Endometrial microvascular endothelial cells (primary cell): ENCODE measurements around the gene AFF1. TPM values are rescaled to one million over a fixed set of nuclear protein-coding genes. Genes with fewer than 3 reads are reported as not detected.
"Not testable (repeated sequence)": the region's sequence is repeated elsewhere in the genome, so short reads cannot be mapped to it uniquely, and the experiment has no call there.

Experiments used
- in situ Hi-C: cut with HindIII; loops from 2 replicates; pipeline ENCODE4 v1.10.0; 2017; ENCODE audit warnings: low sequenced_read_pairs, low pct_unique_long_range_greater_than_20kb; ENCODE audit errors: inconsistent ontology term
- total RNA-seq: library from RNA; depleted of rRNA; stranded (reverse); fragments of >200 nt; gene quantifications from one replicate; pipeline ENCODE4 v1.2.3, GENCODE V29; 2015; ENCODE audit errors: inconsistent ontology term

Gene AFF1
- total RNA-seq, 1 donor from 2014 or later: 40.8 TPM

DNA sequence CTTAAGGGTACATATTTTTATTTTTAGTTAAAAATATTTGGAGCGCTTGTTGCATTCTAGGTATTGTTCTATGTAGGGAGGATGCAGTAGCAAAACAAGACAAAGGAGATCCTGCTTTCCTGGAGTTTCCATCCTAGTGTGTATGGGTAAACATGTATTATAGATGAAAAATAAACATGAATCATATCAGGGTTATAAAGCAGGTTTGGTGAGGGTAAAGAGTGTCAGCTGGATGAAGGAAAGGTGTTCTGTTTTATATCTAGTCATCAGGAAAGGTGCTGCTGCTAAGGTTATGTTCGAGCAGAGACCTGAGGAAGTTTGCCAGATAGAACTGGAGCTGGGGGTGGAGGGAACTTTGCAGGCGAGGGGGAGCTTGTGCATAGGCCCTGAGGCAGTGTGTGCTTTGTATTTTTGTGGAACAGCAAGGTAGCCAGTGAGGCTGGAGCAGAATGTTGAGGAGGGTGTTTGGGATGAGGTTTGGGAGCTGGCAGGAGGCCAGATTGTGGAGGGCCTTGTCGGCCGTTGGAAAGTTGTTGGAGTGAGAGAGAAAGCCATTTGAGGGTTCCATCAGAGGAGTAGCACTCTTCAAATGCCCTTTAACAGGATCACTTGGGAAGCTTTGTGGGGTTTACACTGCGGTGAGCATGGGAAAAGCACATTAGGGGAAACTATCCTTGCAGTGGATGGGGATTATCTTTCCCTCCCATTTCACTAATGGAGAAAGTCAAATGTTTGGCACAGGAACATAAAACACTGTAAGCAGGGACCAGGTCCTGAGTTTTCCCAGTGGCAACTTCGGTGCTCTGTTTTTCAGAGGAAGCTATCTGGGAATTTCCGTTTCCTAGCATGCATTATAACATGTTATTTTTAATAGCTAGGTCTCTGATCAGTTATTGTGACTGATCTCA lies 35.9 kb downstream of the AFF1 start:
- in situ Hi-C loops: no loop called here

DNA sequence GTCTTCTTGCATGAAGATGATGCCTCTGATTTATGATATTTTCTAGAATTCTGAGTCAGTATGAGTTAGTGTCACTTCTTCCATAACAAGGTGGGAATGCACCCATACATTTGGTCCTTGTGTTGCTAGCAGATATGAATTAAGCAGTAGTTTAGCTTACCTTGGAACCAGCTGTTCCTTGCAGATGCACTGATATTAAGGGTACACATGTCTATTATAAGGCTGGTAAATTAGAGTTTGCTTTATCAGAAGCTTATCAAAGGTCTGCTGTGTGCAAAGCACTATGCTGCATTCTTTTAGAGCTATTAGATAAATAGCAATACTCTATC lies 36.5 kb downstream of the AFF1 start:
- in situ Hi-C loops: no loop called here

DNA sequence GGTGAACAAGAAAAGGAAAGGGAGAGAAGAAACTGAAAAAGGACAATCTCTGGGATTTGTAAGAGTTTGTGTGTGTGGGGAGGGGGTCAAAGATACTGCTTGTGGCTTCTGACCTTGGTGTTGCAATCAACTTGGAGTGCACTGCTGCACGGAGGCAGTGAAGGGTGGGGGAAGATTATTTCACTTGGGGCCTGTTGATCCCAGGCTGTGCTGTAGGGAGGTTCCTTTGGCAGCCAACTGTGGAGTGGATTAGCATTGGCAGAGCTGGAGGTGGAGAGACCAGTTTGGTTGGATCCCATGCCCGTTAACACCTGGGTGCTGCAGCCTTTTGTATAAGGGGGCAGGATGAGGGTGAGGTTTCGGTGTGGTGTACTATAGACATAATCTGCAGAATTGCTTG lies 38.2 kb downstream of the AFF1 start:
- in situ Hi-C loops: no loop called here

DNA sequence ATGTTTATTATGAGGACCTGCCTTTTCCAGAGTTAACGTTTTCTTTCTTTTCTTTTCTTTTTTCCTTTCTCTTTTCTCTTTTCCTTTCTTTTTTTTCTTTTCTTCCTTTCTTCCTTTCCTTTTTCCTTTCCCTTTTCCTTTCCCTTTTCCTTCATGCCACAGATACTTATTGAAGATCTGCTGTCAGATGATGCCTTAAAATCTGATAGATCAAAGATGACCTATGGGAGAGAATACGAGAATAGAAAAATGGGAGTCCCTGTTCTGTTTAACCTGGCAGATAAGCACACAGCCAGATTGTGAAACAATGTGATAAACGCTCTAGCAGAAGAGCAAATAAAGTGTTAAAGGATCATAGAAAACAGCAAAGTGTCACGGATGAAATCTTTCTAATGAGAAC lies 38.9 kb downstream of the AFF1 start:
- in situ Hi-C loops: no loop called here

DNA sequence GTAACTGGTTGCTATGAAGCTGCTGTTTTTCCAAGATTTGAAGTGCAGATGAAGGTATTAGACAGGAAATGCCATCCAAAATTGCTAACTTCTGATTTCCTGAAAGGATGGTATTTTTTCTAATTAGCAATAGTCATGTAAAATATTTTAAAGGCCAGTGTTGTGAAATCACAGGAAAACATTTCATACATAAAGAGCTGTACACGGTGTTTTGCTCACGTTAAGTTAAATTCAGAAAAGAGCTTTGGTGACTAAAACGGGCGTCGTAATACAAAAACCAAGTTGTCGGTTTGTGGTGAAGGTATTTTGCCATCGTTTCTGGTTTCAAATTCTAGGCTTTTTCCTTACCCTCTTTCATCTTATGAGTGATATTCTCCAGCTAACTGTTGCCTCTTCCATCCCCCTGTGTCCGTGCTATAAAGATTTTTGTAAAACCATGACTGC lies 39.8 kb downstream of the AFF1 start:
- in situ Hi-C loops: no loop called here

DNA sequence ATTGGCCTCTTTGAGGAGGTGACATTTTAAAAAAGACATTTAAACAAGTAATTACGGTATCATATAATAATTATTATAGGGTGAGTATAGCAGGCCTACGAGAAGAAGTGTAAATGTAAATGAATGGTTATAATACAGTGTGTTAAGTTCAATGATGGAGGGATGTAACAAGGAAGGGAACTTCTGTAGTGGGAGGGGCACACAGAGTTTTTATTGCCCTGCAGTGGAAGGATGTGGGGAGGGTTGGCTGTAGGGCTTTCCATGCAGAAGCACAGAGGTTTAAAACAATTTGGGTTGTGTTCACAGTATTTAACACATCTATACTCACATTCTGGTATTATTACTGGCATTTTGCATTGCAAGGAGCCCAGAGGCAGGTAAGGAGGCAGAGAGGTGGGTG lies 41.1 kb downstream of the AFF1 start:
- in situ Hi-C loops: no loop called here

DNA sequence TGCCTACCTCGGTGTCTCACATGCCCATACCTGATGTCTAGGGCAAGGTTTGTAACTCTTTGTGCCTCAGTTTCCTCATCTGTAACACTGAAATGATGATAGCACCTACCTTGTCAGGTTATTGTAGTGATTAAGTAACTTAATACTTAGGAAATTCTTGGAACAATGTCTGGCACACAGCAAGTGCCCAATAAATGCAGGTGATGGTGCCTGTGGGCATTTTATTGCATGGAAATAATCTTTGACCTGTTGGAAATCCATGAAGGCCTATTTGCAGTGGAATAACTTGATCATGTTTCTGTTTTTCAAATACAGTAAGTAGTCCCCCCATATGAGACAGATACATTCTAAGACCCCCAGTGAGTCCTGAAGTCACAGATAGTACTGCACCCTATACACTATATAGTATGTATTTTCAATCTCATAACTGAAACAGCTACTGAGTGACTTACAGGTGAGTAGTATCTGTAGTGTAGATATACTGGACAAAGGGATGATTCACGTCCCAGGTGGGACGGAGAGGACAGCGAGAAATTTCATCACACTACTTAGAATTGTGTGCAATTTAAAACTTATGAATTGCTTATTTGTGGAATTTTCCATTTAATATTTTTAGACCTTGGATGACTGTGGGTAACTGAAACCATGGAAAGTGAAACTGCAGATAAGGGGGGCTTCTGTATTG lies 42.1 kb downstream of the AFF1 start:
- in situ Hi-C loops: no loop called here

DNA sequence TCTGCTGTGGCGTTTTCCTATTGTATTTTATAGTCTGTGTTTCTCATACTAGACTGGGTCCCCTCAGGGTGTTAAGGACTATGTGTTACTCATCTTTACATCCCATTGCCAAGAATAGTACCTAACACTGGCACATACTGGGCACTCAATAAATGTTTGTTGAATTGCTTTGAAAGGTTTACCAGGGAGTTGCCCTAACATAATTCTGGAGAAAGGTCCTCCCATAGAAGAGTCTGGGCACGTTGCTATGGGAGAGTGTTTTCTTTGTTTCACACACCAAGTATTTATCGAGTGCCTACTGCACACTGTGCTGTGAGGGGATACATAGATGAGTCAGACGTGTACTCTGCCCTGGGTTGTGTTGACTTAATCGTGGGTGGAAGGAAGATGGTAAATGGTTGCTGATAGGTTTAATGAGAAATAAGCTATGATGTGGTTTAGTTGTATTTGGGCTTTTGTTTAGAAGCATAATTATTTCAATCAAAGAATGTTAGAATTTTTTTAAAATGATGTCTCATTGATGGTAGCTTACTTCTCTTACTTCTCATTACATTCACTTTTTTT lies 42.9 kb downstream of the AFF1 start:
- in situ Hi-C loops: no loop called here

DNA sequence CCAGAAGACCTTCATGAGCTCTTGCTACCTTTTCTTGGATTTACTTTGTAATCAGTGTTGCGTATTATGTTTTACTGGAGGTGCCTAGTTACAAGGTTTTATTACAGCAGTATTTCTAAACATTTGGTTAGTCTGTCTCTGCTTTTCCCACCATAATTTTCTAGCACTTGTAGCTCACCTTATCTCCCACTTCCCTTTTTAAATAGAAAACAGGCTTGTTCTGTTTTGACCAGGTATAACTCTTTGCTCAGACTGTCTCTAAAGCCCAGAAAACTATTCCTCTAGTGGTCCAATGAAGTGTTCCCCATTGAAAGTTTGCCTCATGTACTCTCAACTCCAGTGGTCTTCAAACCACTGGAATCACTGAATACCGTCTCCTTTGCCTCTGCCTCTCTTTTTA lies 43.9 kb downstream of the AFF1 start:
- in situ Hi-C loops: no loop called here

DNA sequence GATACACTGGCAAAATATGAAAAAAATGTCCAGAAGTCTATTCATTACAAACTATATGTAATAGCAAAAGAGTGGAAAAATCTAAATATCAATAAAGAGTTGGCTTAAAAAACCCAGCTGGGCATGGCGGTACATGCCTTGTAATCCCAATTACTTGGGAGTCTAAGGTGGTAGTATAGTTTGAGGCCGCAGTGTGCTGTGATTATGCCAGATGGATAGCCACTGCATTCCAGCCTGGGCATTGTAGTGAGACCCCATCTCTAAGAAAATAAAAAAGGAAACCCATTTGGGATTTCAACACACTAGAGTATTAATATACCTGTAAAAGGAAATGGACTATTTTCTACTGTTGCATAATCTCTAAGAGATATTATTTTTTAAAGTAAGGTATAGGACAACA lies 45.4 kb downstream of the AFF1 start:
- in situ Hi-C loops: no loop called here

DNA sequence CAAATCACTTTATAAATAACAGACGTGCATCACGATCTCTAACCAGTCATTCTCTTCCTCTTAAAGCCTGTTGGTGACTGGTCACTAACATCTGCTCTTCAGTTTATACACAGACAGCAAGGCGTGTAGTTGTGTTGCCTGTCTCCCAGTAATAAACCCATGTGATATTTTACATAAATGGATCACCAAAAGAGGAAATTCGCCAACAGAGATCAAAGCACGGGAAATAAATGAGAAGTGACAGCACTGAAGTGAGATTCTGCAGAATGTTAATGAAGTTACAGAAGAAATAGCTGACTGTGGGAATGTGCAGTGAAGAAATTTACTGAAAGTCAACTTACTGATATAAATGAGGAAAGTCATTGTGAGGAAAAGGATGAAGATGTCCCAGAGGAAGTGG lies 47.0 kb downstream of the AFF1 start:
- in situ Hi-C loops: no loop called here

DNA sequence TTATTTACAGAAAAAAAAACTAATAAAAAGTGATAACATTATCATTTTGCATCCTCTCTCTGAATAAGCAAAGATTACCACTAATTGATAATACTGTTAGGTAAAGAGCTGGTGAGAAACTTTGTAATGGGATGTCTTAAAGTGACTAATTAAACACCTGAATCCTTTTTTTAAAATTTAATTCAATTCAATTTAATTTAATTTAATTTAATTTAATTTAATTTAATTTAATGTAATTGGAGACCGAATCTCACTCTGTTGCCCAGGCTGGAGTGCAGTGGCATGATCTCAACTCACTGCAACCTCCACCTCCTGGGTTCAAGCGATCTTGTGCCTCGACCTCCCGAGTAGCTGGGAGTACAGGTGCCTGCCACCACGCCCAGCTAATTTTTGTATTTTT lies 51.0 kb downstream of the AFF1 start:
- in situ Hi-C loops: not testable (repeated sequence)

DNA sequence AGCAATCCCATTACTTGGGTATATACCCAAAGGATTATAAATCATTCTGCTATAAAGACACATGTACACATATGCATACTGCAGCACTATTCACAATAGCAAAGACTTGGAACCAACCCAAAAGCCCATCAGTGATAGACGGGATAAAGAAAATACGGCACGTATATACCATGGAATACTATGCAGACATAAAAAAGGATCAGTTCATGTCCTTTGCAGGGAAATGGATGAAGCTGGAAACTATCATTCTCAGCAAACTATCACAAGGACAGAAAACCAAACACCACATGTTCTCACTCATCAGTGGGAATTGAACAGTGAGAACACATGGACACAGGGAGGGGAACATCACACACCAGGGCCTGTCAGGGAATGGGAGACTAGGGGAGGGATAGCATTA lies 54.8 kb downstream of the AFF1 start:
- in situ Hi-C loops: not testable (repeated sequence)

DNA sequence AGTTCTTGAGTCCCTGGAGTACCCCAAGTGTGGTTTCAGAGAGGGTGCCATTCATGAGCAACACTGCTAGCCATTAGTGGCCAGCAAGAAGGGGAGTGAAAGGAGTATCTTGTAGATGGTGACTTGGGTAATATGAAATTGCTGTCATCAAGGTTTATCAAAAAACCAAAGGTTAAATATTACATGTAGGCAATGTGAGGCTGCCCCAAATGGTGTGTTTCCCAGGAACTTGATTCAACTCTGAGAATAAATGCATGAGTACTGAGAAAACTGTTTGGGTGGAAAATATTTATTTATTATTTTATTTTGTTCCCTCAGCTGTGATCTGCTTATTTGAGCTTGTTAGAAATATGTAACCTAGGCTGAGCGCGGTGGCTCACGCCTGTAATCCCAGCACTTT lies 55.7 kb downstream of the AFF1 start:
- in situ Hi-C loops: no loop called here

DNA sequence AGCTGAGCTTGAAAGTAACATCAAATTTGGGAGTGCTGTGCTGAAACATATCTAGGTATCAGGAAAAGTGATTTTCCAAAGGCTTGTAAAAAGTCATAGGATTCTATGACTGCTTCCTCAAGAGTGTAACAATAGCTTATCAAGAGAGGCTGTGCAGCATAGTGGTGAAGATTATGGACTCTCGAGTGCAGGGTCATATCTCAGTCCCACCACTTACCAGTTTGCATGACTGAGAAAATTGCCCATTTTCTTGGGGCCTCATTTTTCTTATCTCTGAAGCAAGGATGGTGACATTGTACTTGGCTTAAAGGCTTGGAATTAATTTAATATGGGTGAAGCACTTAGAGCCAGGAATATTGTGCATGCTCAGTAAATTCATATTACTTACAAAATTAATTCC lies 57.2 kb downstream of the AFF1 start:
- in situ Hi-C loops: no loop called here

DNA sequence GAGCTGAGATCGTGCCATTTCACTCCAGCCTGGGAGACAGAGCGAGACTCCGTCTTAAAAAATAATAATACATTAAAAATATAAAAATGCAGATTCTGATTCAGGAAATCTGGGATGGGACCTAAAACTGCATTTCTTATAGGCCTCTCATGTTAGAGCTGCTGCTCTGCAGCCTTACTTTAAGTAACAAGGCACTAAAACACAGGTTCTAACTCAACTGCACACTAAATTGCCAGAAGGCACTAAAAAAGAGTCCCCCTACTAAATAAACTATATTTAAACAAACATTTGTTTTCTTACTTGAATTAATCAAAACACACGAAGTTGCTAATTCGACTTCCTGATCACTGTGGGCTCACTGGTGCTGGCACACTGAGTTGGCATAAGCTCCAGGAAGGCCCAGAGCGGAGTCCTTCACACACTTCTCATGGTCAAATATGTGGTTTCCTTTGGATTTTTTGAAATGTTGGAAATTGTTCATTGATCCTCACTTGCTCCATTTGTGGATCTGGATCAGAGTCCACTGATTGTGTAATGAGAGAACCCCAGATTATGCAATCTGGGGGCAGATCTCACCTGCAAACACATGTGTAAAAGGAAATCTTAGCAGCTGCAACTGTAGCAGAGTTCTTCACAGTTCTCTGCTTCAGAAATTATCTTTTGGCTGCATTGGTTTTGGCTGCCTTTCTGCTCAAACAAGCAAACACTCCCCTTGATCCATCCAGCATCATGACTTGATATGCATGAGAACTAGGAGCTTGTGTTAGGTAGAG lies 59.3 kb downstream of the AFF1 start:
- in situ Hi-C loops: no loop called here

DNA sequence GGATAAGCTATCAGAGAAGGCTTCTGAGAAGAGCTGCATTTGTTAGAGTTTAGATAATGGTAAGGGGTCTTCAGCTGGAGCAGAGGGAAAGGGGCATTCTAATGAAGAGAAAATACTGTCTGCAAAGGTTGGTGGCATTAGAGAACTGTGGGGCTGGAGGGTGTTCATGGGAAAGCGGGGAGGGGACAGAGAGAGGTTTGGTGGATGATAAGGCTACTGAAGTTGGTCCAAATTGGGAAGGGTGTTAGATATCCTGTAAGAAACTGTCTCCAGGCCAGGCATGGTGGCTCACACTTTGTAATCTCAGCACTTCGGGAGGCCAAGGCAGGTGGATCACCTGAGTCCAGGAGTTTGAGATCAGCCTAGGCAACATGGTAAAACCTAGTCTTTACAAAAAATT lies 59.9 kb downstream of the AFF1 start:
- in situ Hi-C loops: no loop called here

DNA sequence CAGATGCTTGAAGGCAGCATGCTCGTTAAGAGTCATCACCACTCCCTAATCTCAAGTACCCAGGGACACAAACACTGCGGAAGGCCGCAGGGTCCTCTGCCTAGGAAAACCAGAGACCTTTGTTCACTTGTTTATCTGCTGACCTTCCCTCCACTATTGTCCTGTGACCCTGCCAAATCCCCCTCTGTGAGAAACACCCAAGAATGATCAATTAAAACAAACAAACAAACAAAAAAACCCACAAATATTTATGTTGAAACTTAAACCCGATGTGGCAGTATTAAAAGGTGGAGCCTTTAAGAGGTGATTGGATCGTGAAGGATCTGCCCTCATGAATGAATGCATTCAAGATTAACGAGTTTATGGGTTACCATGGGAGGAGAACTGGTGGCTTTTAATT lies 61.7 kb downstream of the AFF1 start:
- in situ Hi-C loops: not testable (repeated sequence)

DNA sequence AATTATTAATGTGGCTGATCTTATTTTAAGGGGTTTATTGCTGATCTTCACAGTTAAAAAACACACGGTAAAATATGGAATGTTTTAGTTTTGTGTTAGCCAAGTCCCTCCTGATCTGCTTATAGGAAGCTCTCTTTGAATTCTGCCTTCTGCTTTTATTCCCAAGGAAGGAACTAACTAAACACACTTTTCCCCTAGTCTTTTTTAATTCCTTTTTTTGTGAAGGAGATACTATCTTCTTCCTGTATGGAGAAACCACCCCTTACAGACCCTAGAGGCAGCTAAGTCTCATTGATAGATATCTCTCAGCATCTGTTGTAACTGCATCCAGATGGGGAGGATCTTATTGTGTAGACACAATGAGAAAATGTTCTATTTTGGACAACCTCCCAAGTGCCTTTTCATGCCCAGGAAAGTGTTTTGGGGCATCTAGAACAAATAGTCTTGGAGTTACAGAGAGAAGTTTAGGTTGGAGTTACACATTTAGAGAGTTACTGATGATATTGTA lies 64.4 kb downstream of the AFF1 start:
- in situ Hi-C loops: no loop called here
